BLaER1 treated with 17β-estradiol and CSF1 and Interleukin-3, amounts not matched to agents 10 nM and 100 nM (cell line): ENCODE results near the gene DGKZ.

Experiments used
- H3K27ac ChIP-seq, 11 experiments: shearing (Covaris generic); formaldehyde crosslinking; 2 replicates each; pipeline ENCODE4 v1.8.1; 2022
- H3K27me3 ChIP-seq, 11 experiments: shearing (Covaris generic); formaldehyde crosslinking; 2 replicates each; pipeline ENCODE4 v1.8.1; 2022
- H3K36me3 ChIP-seq, 11 experiments: shearing (Covaris generic); formaldehyde crosslinking; 2 replicates each; pipeline ENCODE4 v1.8.1; 2022
- H3K4me1 ChIP-seq, 10 experiments: shearing (Covaris generic); formaldehyde crosslinking; 2 replicates each; pipeline ENCODE4 v1.8.1; 2022
- H3K4me2 ChIP-seq, 11 experiments: shearing (Covaris generic); formaldehyde crosslinking; 2 replicates each; pipeline ENCODE4 v1.8.1; 2022
- H3K4me3 ChIP-seq, 10 experiments: shearing (Covaris generic); formaldehyde crosslinking; 2 replicates each; pipeline ENCODE4 v1.8.1; 2022
- H3K9ac ChIP-seq, 11 experiments: shearing (Covaris generic); formaldehyde crosslinking; 2 replicates each; pipeline ENCODE4 v1.8.1; 2022
- H3K9me3 ChIP-seq, 11 experiments: shearing (Covaris generic); formaldehyde crosslinking; replicated peaks in 1 of 11; 2 replicates each; pipeline ENCODE4 v1.8.1; 2022
- H4K20me1 ChIP-seq, 11 experiments: shearing (Covaris generic); formaldehyde crosslinking; 2 replicates each; pipeline ENCODE4 v1.8.1; 2022
- Cebpa-rat ChIP-seq, 11 experiments: shearing (Covaris generic); IDR thresholded peaks; 2 replicates each; pipeline ENCODE4 v1.8.1; 2022

DGKZ gene

GRCh38 chr11:46407635-46408034 is 60.4 kb downstream of the DGKZ start:
- peaks cover 73 to 100% (median 95%) of the 10 kb centered on the region in 11 experiments for H3K36me3 ChIP-seq
- H4K20me1 ChIP-seq = peaks cover 0 to 68% (median 13%) of the 10 kb centered on the region in 11 experiments; a peak in 14 of 22 replicates
- no peaks in the 10 kb centered on the region for H3K27me3 ChIP-seq
- H3K4me3 ChIP-seq = no peak overlapping the region
- no peak for TF ChIP-seq Cebpa-rat (IDR thresholded peaks at IDR 0.05)
- no peaks in the 10 kb centered on the region for H3K9me3 ChIP-seq
- 0 out of 22 replicates have a peak overlapping the region, but pooled peaks of 1 of the 11 experiments have one; percentile 27 for H3K9ac ChIP-seq
- H3K27ac ChIP-seq = no peak overlapping the region
- H3K4me2 ChIP-seq = peak overlapping the region in 6 of 11 experiments; percentile 8 to 55 (median 33); a peak in 8 of 22 replicates
- peaks cover 0 to 18% (median 13%) of the 10 kb centered on the region in 10 experiments; a peak in 12 of 20 replicates for H3K4me1 ChIP-seq

DNA sequence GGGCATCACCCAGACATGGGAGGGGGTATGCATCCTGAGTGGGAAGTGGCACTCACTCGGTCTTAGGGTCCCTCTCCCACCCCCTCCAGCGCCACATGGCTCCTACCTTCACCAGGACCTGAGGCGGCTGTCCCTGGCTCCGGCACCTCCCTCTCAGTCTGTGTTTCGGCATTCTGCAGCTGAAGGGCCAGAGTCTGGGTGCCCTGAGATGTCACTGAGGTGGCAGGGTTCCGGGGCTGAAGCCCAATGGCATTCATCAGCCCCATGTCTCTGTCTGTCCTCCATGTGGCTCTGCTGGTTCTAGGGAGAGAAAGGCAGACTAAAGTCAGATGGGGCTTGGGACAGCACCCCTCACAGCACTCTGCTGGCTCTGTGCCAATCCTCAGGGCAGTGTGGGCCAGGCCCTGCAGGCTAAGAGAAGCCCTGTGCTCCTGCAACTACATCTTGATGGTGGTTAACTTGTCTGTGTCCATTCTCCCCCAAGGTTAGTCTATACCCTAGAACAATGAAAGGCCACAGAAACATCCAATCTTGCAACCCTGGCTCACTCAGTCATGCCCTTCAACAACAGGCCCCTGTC is 61.2 kb downstream of the DGKZ start:
- H3K4me1 ChIP-seq = peaks cover 0 to 18% (median 13%) of the 10 kb centered on the region in 10 experiments; a peak in 12 of 20 replicates
- peaks cover 0 to 69% (median 11%) of the 10 kb centered on the region in 11 experiments; a peak in 14 of 22 replicates for H4K20me1 ChIP-seq
- no peaks in the 10 kb centered on the region for H3K9me3 ChIP-seq
- no peaks in the 10 kb centered on the region for H3K27me3 ChIP-seq
- H3K36me3 ChIP-seq = peaks cover 68 to 100% (median 95%) of the 10 kb centered on the region in 11 experiments
- H3K4me3 ChIP-seq = no peak overlapping the region
- peak overlapping the region in 6 of 11 experiments; percentile 8 to 55 (median 33); a peak in 6 of 22 replicates for H3K4me2 ChIP-seq
- no peak for TF ChIP-seq Cebpa-rat (IDR thresholded peaks at IDR 0.05)
- H3K27ac ChIP-seq = no peak overlapping the region
- H3K9ac ChIP-seq = 0 out of 22 replicates have a peak overlapping the region, but pooled peaks of 1 of the 11 experiments have one; percentile 27

DNA sequence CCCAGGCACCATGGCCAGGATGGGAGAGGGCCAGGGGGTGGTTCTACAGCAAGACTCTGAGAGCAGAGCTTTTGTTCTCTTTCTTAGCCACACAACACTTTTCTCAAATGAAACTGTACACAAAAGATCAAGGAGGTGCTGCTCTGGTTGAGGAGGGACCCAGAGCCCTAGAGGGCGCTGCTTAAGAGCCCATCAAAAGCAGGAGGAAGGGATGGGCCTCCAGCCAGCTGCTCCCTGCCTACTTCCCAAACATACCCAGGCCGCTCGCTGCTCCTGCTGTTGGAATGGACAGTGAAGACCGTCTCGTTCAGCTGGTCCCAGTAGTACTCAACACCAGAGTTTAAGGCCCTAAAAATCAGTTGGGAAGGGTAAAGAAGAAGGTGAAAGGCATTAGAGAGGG is 62.8 kb downstream of the DGKZ start:
- Histone ChIP-seq H3K36me3 (peaks cover 69 to 100% (median 95%) of the 10 kb centered on the region in 11 experiments), H3K27ac (no peak overlapping the region)
- TF ChIP-seq Cebpa-rat (IDR thresholded peaks at IDR 0.05) = no peak

GRCh38 chr11:46413760-46414465 is 66.7 kb downstream of the DGKZ start:
- no peak for TF ChIP-seq Cebpa-rat (IDR thresholded peaks at IDR 0.05)
- Histone ChIP-seq H3K27ac (no peak overlapping the region), H3K9ac (no peak overlapping the region), H3K4me2 (no peak overlapping the region), H3K4me3 (no peak overlapping the region), H3K9me3 (no peaks in the 10 kb centered on the region), H3K27me3 (no peaks in the 10 kb centered on the region), H3K4me1 (no peaks in the 10 kb centered on the region), H3K36me3 (peaks cover 63 to 95% (median 85%) of the 10 kb centered on the region in 11 experiments), H4K20me1 (peaks cover 0 to 37% (median 0%) of the 10 kb centered on the region in 11 experiments; a peak in 6 of 22 replicates)

More for the DNA sequence above, 62.8 kb downstream of the DGKZ start:
- no peaks in the 10 kb centered on the region for H3K27me3 ChIP-seq
- no peaks in the 10 kb centered on the region for H3K9me3 ChIP-seq
- peaks cover 0 to 18% (median 13%) of the 10 kb centered on the region in 10 experiments; a peak in 12 of 20 replicates for H3K4me1 ChIP-seq
- no peak overlapping the region for H3K9ac ChIP-seq
- H4K20me1 ChIP-seq = peaks cover 0 to 62% (median 6%) of the 10 kb centered on the region in 11 experiments; a peak in 12 of 22 replicates
- H3K4me2 ChIP-seq = no peak overlapping the region
- H3K4me3 ChIP-seq = no peak overlapping the region

GRCh38 chr11:46414466-46414796 is 67.2 kb downstream of the DGKZ start:
- no peak for TF ChIP-seq Cebpa-rat (IDR thresholded peaks at IDR 0.05)
- Histone ChIP-seq H3K4me3 (no peak overlapping the region), H3K4me2 (no peak overlapping the region), H3K27ac (no peak overlapping the region), H3K9ac (no peak overlapping the region), H3K27me3 (no peaks in the 10 kb centered on the region), H3K9me3 (no peaks in the 10 kb centered on the region), H3K36me3 (peaks cover 62 to 94% (median 81%) of the 10 kb centered on the region in 11 experiments), H3K4me1 (no peaks in the 10 kb centered on the region), H4K20me1 (peaks cover 0 to 35% (median 0%) of the 10 kb centered on the region in 11 experiments; a peak in 4 of 22 replicates)

- Histone ChIP-seq H3K9ac (no peak overlapping the region), H3K27me3 (no peaks in the 10 kb centered on the region), H3K36me3 (peaks cover 58 to 94% (median 81%) of the 10 kb centered on the region in 11 experiments), H3K4me2 (no peak overlapping the region), H3K4me3 (no peak overlapping the region), H4K20me1 (peaks cover 0 to 31% (median 0%) of the 10 kb centered on the region in 11 experiments; a peak in 4 of 22 replicates), H3K9me3 (no peaks in the 10 kb centered on the region), H3K27ac (no peak overlapping the region), H3K4me1 (no peaks in the 10 kb centered on the region)
- no peak for TF ChIP-seq Cebpa-rat (IDR thresholded peaks at IDR 0.05)
Measured at GRCh38 chr11:46414879-46415278, 67.6 kb downstream of the DGKZ start.

DNA sequence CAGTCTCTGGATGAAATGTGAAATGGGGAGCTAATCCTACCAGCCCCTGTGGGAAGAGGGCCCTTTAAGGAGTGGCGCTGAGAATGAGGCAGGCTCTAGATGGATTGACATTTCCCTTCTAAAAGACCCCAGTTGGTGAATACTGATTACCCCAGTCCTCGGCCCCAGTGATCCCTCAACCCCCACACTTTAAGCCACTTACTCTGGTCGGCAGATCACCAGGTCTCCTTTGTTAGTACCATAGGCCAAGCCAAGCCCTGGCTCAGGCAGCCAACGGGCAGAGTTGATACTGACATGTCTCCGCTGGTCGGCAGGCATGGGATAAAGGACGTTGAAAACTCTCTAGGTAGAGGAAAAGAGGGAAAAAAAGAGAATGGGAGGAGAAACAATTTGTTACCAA is 70.4 kb downstream of the DGKZ start:
- Histone ChIP-seq H3K36me3 (peaks cover 72 to 95% (median 89%) of the 10 kb centered on the region in 11 experiments), H4K20me1 (peaks cover 0 to 23% (median 0%) of the 10 kb centered on the region in 11 experiments; a peak in 4 of 22 replicates), H3K27me3 (no peaks in the 10 kb centered on the region), H3K4me3 (no peak overlapping the region), H3K9me3 (no peaks in the 10 kb centered on the region), H3K4me1 (no peaks in the 10 kb centered on the region), H3K4me2 (no peak overlapping the region), H3K27ac (no peak overlapping the region), H3K9ac (no peak overlapping the region)
- no peak for TF ChIP-seq Cebpa-rat (IDR thresholded peaks at IDR 0.05)

DNA sequence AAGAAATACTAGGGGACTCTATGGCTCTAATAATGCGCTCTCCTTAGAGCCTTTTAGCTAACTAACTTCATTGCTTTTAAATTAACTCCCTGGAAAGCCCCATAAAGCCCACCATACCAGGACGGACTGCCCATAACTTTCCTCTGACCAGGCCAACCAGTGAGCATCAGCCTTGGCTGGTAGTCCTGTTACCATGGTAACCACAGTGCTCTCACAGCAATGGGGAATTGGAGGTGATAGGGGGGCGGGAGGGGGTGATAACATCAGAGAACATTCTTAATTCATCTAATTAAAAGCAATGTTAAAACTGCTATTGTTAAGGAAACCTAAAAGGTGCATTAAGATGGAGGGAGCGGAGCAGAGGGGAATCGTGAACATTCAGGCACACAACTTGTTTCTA is 71.5 kb downstream of the DGKZ start:
- no peak for TF ChIP-seq Cebpa-rat (IDR thresholded peaks at IDR 0.05)
- peaks cover 67 to 94% (median 82%) of the 10 kb centered on the region in 11 experiments for H3K36me3 ChIP-seq
- no peaks in the 10 kb centered on the region for H3K9me3 ChIP-seq
- peaks cover 0 to 19% (median 0%) of the 10 kb centered on the region in 11 experiments; a peak in 3 of 22 replicates for H4K20me1 ChIP-seq
- no peak overlapping the region for H3K27ac ChIP-seq
- no peak overlapping the region for H3K4me2 ChIP-seq
- no peak overlapping the region for H3K9ac ChIP-seq
- no peaks in the 10 kb centered on the region for H3K4me1 ChIP-seq
- no peak overlapping the region for H3K4me3 ChIP-seq
- H3K27me3 ChIP-seq = no peaks in the 10 kb centered on the region

- H3K27ac ChIP-seq = no peak overlapping the region
- H3K4me3 ChIP-seq = no peak overlapping the region
Measured at GRCh38 chr11:46420513-46420912, 73.2 kb downstream of the DGKZ start.

More at GRCh38 chr11:46420513-46420912, 73.2 kb downstream of the DGKZ start:
- H3K9me3 ChIP-seq = no peaks in the 10 kb centered on the region
- peaks cover 53 to 94% (median 65%) of the 10 kb centered on the region in 11 experiments for H3K36me3 ChIP-seq
- TF ChIP-seq Cebpa-rat (IDR thresholded peaks at IDR 0.05) = no peak
- H4K20me1 ChIP-seq = peaks cover 0 to 10% (median 0%) of the 10 kb centered on the region in 11 experiments; a peak in 2 of 22 replicates
- H3K27me3 ChIP-seq = no peaks in the 10 kb centered on the region
- no peak overlapping the region for H3K4me2 ChIP-seq
- H3K9ac ChIP-seq = no peak overlapping the region
- H3K4me1 ChIP-seq = no peaks in the 10 kb centered on the region
